ENCODE measurements around the gene REV3L.

The REV3L gene

GRCh38 chr6:111524252-111524651 lies 41.2 kb upstream of the REV3L start:
- DNase-seq (ENCODE audit: extremely low read depth, low read depth): no peak
- TF ChIP-seq CTCF (IDR thresholded peaks at IDR 0.05; ENCODE audit: low read depth, low read length, missing control alignments): no peak

DNA sequence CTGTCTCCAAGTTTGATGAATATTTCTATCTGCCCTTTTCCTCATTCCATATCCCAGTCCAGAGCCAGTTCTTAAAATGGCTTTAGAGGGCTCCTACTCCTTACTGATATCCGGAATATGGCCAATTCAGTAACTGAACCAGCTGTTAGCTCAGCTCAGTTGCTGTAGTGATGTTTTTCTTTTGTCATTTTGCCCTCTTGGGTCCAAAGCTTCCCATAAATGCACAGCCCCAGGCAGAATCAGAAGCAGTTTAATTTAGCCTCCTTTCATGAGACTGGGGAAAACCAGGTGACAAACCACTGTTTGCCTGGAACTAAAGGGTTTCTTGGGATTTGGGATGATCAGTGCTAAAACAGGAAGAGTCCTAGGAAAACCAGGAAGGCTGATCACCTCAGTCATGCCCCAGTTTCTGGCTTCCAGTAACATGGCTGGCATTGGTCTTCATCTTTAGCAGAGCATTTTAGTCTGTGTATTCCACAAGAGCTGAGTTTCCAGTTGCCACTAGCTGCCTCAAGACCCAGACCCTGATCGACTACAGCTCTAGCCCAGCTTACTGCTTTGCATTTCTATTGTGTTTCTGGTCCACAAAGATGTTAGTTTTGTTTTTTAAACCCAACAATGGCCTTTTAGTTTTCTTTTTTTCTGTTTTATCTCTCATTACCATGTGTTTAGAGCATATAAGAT lies 40.6 kb upstream of the REV3L start:
- H3K4me3 ChIP-seq (replicated peaks; ENCODE audit: low read depth, low read length): no peak overlapping the region
- TF ChIP-seq CTCF (IDR thresholded peaks at IDR 0.05; ENCODE audit: low read depth, low read length, missing control alignments): no peak
- DNase-seq (ENCODE audit: extremely low read depth, low read depth): no peak

More at GRCh38 chr6:111524252-111524651, 41.2 kb upstream of the REV3L start:
- H3K4me3 ChIP-seq (replicated peaks; ENCODE audit: low read depth, low read length): no peak overlapping the region

- no peak for TF ChIP-seq CTCF (IDR thresholded peaks at IDR 0.05; ENCODE audit: low read depth, low read length, missing control alignments)
- DNase-seq (ENCODE audit: extremely low read depth, low read depth): no peak
Measured at GRCh38 chr6:111522393-111523020, 39.5 kb upstream of the REV3L start.

GRCh38 chr6:111521497-111522270 lies 38.7 kb upstream of the REV3L start:
- TF ChIP-seq CTCF (IDR thresholded peaks at IDR 0.05; ENCODE audit: low read depth, low read length, missing control alignments): no peak
- no peak overlapping the region for H3K4me3 ChIP-seq (replicated peaks; ENCODE audit: low read depth, low read length)
- no peak for DNase-seq (ENCODE audit: extremely low read depth, low read depth)

More at GRCh38 chr6:111522393-111523020, 39.5 kb upstream of the REV3L start:
- no peak overlapping the region for H3K4me3 ChIP-seq (replicated peaks; ENCODE audit: low read depth, low read length)

- no peak overlapping the region for H3K4me3 ChIP-seq (replicated peaks; ENCODE audit: low read depth, low read length)
- no peak for DNase-seq (ENCODE audit: extremely low read depth, low read depth)
- no peak for TF ChIP-seq CTCF (IDR thresholded peaks at IDR 0.05; ENCODE audit: low read depth, low read length, missing control alignments)
Measured at GRCh38 chr6:111520524-111520923, 37.5 kb upstream of the REV3L start.

DNA sequence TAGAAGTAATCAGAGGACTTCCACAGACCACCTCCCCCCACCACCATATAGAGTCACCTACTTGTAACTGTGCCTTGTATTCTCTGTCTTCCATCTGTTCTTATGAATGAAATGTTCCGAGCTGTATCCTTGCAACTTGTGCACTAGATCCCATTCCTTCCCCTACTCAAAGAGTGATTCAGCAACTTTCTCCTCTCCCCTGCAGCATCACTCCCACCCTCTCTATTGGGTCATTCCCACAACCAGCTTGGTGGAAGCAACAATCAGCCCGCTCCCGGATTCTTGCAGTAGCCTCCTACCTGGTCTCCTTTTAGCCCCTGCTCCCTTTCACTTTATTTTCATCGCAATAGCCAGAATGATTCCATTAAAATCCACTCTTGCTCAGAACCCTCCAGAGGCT lies 34.9 kb upstream of the REV3L start:
- H3K4me3 ChIP-seq (replicated peaks; ENCODE audit: low read depth, low read length): no peak overlapping the region
- no peak for DNase-seq (ENCODE audit: extremely low read depth, low read depth)
- TF ChIP-seq CTCF (IDR thresholded peaks at IDR 0.05; ENCODE audit: low read depth, low read length, missing control alignments): no peak

Measured in HFF-Myc (cell line).